ENCODE measurements around the gene FOXC2. TPM values are rescaled to one million over a fixed set of nuclear protein-coding genes. Genes with fewer than 3 reads are reported as not detected.

FOXC2 gene
- total RNA-seq, 1 donor from 2014 or later, result 1.5 TPM

- peak overlapping the region; percentile 86 for H3K27ac ChIP-seq (replicated peaks)
- peak overlapping the region; percentile 69 for H3K4me3 ChIP-seq
- no peak for DNase-seq
- H3K27me3 ChIP-seq (ENCODE audit: low read depth), result peaks cover 98% of the 10 kb centered on the region
- no peaks in the 10 kb centered on the region for H3K36me3 ChIP-seq
- intact Hi-C loops (cut with micrococcal nuclease), result no loop called here
- no peaks in the 10 kb centered on the region for H3K9me3 ChIP-seq (replicated peaks)
- TF ChIP-seq CTCF (IDR thresholded peaks at IDR 0.05; ENCODE audit: borderline replicate concordance), result no peak
- peaks cover 21% of the 10 kb centered on the region for H3K4me1 ChIP-seq
Observed at GRCh38 chr16:86565181-86565631, 1.4 kb upstream of the FOXC2 start.

- H3K27ac ChIP-seq (replicated peaks), result peak overlapping the region; percentile 86
- no peak for TF ChIP-seq CTCF (IDR thresholded peaks at IDR 0.05; ENCODE audit: borderline replicate concordance)
Observed at GRCh38 chr16:86565644-86566511, 751 bp upstream of the FOXC2 start.

GRCh38 chr16:86566966-86567700 lies 504 bp downstream of the FOXC2 start:
- intact Hi-C loops (cut with micrococcal nuclease), result no loop called here
- Histone ChIP-seq H3K9me3 (replicated peaks) (no peaks in the 10 kb centered on the region), H3K4me3 (peak overlapping the region; percentile 69), H3K4me1 (peaks cover 28% of the 10 kb centered on the region), H3K36me3 (no peaks in the 10 kb centered on the region), H3K27ac (replicated peaks) (peak overlapping the region; percentile 86), H3K27me3 (ENCODE audit: low read depth) (peaks cover 98% of the 10 kb centered on the region)
- no peak for TF ChIP-seq CTCF (IDR thresholded peaks at IDR 0.05; ENCODE audit: borderline replicate concordance)
- peak; percentile 40 for DNase-seq

More at GRCh38 chr16:86565644-86566511, 751 bp upstream of the FOXC2 start:
- intact Hi-C loops (cut with micrococcal nuclease), result no loop called here
- peak overlapping the region; percentile 69 for H3K4me3 ChIP-seq
- no peak for DNase-seq
- H3K4me1 ChIP-seq, result peaks cover 21% of the 10 kb centered on the region
- H3K9me3 ChIP-seq (replicated peaks), result no peaks in the 10 kb centered on the region
- H3K36me3 ChIP-seq, result no peaks in the 10 kb centered on the region
- H3K27me3 ChIP-seq (ENCODE audit: low read depth), result peaks cover 98% of the 10 kb centered on the region

- H3K36me3 ChIP-seq, result no peaks in the 10 kb centered on the region
- intact Hi-C loops (cut with micrococcal nuclease), result no loop called here
- TF ChIP-seq CTCF (IDR thresholded peaks at IDR 0.05; ENCODE audit: borderline replicate concordance), result peak; percentile 18
- peaks cover 36% of the 10 kb centered on the region for H3K4me1 ChIP-seq
- peaks cover 98% of the 10 kb centered on the region for H3K27me3 ChIP-seq (ENCODE audit: low read depth)
- H3K4me3 ChIP-seq, result peak overlapping the region; percentile 69
- peak overlapping the region; percentile 86 for H3K27ac ChIP-seq (replicated peaks)
- DNase-seq, result peak; percentile 54
- H3K9me3 ChIP-seq (replicated peaks), result no peaks in the 10 kb centered on the region
Observed at GRCh38 chr16:86567701-86568581, 1.3 kb downstream of the FOXC2 start.
